NCI-H1105 (cell line): Measurements from ENCODE around the gene UBE2G2.

Experiments
- DNase-seq: peaks from one replicate; lab custom pipeline; 2025; lab: John Stamatoyannopoulos, UW

Gene UBE2G2, protein sequence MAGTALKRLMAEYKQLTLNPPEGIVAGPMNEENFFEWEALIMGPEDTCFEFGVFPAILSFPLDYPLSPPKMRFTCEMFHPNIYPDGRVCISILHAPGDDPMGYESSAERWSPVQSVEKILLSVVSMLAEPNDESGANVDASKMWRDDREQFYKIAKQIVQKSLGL

GRCh38 chr21:44801468-44802395 is at the start of gene UBE2G2:
Gene UBE2G2, minus strand, starts transcription at chr21:44801820. Its CDS starts 72 bp downstream, at chr21:44801748.
- DNase-seq, result peak; percentile 78

- DNase-seq, result no peak
These were observed 49.5 kb upstream of the UBE2G2 start for GRCh38 chr21:44850905-44851657.

GRCh38 chr21:44850208-44850800 is 48.7 kb upstream of the UBE2G2 start:
- DNase-seq, result no peak

GRCh38 chr21:44849616-44850130 is 48.1 kb upstream of the UBE2G2 start:
- DNase-seq, result no peak

GRCh38 chr21:44848821-44849521 is 47.4 kb upstream of the UBE2G2 start:
- DNase-seq, result no peak

- DNase-seq, result no peak
These were observed 45.8 kb upstream of the UBE2G2 start for GRCh38 chr21:44847261-44848056.

- DNase-seq, result peak; percentile 3
These were observed 45.1 kb upstream of the UBE2G2 start for GRCh38 chr21:44846485-44847260.

DNA sequence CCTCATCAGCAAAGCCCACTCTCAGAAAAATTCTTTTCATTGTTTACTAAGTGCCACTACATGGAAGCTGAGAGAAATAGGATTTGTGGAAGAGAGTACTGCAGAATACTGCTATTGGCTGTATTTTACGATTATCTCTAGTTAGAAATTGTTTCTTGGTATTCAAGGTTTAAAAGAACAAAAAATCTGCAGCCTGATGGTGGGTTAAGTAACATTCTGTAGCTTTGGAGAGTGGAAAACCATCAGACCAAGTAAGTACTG is 44.5 kb upstream of the UBE2G2 start:
- DNase-seq, result no peak

DNA sequence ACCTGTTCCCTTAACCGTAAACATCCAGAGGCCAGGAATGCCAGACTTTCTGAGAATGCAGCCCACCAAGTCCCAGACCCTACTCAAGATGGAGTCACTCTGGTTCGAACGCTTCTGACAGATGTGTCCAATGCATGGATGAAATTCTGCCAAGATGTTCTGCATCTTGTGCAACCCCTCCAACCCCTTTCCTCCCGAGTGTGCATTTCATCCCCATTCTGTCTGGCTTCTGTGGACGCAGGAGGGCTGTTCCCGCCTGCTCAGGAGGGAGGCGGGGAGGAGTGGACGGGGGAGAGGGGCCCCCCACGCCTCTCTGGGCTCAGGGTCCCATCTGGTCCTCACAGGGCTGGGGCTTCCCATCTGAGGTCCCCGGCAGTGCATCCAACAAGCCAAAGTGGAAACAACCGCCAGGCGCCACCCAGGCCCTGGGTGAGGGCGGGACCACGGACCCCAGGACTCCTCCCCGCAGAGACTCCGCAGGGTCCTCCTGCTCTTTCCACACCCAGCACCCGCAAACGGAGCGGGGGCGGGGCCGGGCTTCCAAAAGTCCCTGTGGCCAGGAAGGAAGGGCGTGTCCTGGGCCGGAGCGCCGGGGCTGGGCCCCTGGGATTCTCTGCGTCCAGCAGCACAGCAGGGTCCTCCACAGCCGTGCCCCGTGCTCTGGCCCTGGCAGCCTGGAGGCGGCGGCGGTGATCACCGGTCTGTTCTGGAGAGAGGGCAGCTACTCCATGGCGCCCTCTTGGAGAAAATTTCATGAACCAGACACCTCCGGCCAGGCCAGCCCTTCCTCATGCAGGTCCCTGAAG is 44.0 kb upstream of the UBE2G2 start:
- no peak for DNase-seq

- DNase-seq, result no peak
These were observed 42.6 kb upstream of the UBE2G2 start for GRCh38 chr21:44844256-44844655.

- DNase-seq, result no peak
These were observed 41.3 kb upstream of the UBE2G2 start for GRCh38 chr21:44842721-44843445.

- no peak for DNase-seq
These were observed 40.5 kb upstream of the UBE2G2 start for GRCh38 chr21:44842087-44842486.

- no peak for DNase-seq
These were observed 39.2 kb upstream of the UBE2G2 start for GRCh38 chr21:44840771-44841170.

DNA sequence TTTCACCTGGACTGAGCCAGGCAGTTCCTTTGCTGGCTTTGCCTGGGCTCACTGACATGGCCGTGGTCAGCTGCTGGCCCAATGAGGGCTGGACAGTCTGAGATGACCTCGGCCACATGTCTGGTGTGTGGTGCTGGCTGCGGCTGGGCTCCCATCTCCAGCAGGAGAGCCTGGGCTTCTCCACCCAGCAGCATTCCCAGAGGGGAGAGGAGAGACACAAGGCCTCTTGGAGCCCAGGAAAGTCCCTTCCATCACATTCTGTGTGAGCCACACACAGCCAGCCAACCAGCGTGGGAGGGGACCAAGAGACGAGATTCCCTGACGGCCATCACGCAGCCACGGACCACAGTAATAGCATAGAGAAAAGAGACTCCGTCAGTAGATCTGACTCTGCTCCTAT is 37.3 kb upstream of the UBE2G2 start:
- no peak for DNase-seq

DNA sequence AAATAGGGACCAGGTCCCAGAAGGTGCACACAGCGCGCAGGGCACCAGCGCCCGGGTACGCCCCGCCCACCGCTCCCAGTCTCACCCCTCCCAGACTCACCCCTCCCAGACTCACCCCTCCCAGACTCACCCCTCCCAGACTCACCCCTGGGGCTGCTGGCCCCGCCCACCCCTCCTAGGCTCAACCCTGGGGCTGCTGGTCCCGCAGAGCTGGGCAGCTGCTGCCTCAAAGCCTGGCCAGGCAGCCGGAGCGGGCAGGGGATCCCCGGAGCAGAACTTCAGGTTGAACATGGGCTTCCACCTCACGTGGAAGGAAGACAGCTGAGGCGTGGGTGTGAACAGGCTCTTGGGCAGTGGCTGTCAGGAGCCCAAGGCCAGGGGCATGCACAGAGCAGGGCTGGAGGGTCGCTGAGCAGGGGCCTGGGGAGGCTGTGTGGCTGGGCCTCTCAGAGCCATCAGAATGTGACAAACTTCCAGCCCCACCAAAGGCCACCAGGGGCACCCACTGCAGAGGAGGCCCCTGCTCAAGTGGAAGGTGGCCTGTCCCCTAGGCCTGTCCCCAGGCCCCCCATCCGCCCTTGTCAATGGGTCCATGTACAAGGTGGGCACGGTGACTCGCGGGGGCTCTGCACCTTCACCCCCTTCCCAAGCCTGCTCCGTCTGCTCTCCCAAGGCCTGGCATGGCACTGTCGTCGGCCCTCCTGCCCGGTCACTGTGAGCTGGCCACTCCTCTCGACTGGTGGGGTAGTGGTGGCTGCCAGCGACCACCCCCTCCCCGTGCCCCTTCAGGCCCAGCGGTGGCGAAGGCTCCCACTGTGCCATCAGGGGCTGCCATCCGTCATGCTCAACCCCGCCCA is 36.6 kb upstream of the UBE2G2 start:
- no peak for DNase-seq

DNA sequence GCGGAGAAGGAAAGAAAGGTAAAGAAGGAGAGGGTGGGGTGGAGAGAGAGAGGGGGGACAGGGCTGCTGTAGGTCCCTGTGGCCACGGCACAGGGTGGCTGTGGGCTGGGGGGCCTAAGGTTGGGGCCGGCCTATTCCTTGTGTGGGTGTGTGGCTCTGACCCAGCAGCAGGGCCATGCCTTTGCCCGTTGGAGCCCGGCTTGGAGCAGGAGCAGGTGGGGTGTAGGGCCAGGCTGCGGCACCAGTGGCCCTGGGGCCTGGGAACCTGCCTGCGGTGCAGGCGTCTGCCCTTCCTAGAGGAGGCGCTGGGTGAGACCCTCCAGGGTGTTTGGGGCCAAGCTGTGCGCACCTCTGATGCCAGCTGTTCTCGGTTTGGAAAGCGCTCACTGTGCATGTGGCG is 35.9 kb upstream of the UBE2G2 start:
- no peak for DNase-seq

DNA sequence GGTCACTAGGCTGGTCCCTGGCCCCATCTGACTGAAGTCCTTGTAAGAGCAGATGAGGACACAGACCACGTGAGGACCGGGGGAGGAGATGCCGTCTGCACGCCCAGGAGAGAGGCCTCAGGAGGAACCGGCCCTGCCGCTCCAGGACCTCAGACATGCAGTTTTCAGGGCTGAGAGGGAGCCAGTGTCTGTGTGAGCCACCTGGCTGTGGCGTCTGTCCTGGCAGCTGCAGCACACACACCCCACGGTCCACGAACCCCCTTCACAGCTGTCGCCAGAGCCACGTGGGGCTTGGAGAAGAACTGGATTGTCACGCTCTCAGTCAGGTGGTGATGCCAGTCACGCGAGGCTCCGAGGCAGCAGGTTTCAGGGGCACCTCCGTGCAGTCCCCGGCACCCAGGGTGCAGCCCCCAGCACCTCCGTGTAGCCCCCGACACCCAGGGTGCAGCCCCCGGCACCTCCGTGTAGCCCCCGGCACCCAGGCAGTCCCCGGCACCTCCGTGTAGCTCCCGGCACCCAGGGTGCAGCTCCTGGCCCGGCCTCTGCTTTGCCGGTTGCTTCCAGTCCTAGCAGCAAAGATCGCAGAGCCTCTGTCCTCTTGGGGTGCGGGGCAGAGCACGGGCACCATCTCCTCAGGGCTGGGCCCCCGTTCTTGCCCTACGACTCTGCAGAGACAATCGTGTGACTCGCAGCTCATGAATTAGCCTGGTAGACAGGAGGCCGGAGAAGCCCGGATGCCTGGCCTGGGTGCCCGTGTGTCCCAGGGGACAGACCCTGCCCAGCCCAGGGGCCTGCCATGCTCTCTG is 35.2 kb upstream of the UBE2G2 start:
- no peak for DNase-seq
